NCI-H446 (cell line): Measurements from ENCODE around the gene KLHDC7A.

ENCODE experiments used
- DNase-seq, 2 experiments: peaks; one replicate each; lab custom pipeline; 2025; lab: John Stamatoyannopoulos, UW

KLHDC7A gene

GRCh38 chr1:18473195-18473815, 7.4 kb upstream of the KLHDC7A start:
- no peak for DNase-seq

- no peak for DNase-seq
These were observed 6.1 kb upstream of the KLHDC7A start for GRCh38 chr1:18474559-18475175.

- DNase-seq, result no peak
These were observed 5.4 kb upstream of the KLHDC7A start for GRCh38 chr1:18475234-18475905.

GRCh38 chr1:18479454-18479853, 1.3 kb upstream of the KLHDC7A start:
- DNase-seq, result no peak

GRCh38 chr1:18481190-18481920, 625 bp downstream of the KLHDC7A start:
- no peak for DNase-seq

- no peak for DNase-seq
These were observed 1.4 kb downstream of the KLHDC7A start for GRCh38 chr1:18481921-18482701.

GRCh38 chr1:18482721-18483425, 2.1 kb downstream of the KLHDC7A start:
- DNase-seq, result no peak

- DNase-seq, result no peak
These were observed 3.5 kb downstream of the KLHDC7A start for GRCh38 chr1:18484276-18484675.

- DNase-seq, result no peak
These were observed 4.0 kb downstream of the KLHDC7A start for GRCh38 chr1:18484721-18485120.

GRCh38 chr1:18485227-18485626, 4.5 kb downstream of the KLHDC7A start:
- DNase-seq, result no peak

- DNase-seq, result no peak
These were observed 5.5 kb downstream of the KLHDC7A start for GRCh38 chr1:18486195-18486594.

GRCh38 chr1:18489417-18490143, 8.8 kb downstream of the KLHDC7A start:
- DNase-seq, result no peak

- DNase-seq, result no peak
These were observed 10.4 kb downstream of the KLHDC7A start for GRCh38 chr1:18491168-18491567.

- no peak for DNase-seq
These were observed 13.6 kb downstream of the KLHDC7A start for GRCh38 chr1:18494304-18494703.

GRCh38 chr1:18495635-18496034, 14.9 kb downstream of the KLHDC7A start:
- DNase-seq, result no peak

- no peak for DNase-seq
These were observed 15.3 kb downstream of the KLHDC7A start for GRCh38 chr1:18496056-18496455.

- no peak for DNase-seq
These were observed 15.9 kb downstream of the KLHDC7A start for GRCh38 chr1:18496497-18497235.

GRCh38 chr1:18501833-18502232, 21.1 kb downstream of the KLHDC7A start:
- no peak for DNase-seq

GRCh38 chr1:18504609-18505008, 23.9 kb downstream of the KLHDC7A start:
- no peak for DNase-seq

GRCh38 chr1:18505666-18506065, 24.9 kb downstream of the KLHDC7A start:
- no peak for DNase-seq
